GM10266 (cell line): ENCODE measurements around the gene FLT3LG.

Source experiments
- DNase-seq: peaks from one replicate; pipeline ENCODE4 v3.0.0; 2012; ENCODE audit errors: extremely low spot score
- TF ChIP-seq, protein P1 (sequence below): IDR thresholded peaks from 2 replicates; pipeline ENCODE4 v1.5.1; 2012; ENCODE audit warnings: mild to moderate bottlenecking, low read depth; ENCODE audit not compliant: control insufficient read depth, insufficient read depth; ENCODE audit errors: missing control alignments

The FLT3LG gene

DNA sequence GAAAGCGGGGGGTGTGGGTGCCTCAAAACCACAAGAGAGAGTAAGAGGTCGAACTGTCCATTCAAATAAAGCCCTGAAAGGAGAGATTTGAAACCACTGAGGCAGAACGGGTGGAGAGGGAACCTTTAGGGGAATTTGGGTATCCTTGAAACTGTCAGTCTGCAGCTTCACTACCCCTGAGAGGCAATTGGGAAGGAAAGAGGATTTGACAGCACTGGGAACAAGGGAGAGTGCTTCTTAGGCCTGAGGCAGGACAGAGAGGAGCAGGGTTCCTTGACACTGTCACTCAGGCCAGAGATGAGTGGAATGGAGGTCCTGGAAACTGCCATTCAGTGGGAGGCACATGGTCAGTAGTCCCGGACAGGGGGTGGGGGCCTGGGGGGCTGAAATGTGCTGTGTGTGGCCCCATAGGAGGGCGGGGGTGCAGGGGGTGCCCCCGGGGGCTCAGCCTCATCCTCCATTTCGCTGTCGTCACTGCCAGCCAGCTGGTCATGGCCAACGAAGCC lies 43.8 kb upstream of the FLT3LG start:
- no peak for DNase-seq
- TF ChIP-seq, protein P1, sequence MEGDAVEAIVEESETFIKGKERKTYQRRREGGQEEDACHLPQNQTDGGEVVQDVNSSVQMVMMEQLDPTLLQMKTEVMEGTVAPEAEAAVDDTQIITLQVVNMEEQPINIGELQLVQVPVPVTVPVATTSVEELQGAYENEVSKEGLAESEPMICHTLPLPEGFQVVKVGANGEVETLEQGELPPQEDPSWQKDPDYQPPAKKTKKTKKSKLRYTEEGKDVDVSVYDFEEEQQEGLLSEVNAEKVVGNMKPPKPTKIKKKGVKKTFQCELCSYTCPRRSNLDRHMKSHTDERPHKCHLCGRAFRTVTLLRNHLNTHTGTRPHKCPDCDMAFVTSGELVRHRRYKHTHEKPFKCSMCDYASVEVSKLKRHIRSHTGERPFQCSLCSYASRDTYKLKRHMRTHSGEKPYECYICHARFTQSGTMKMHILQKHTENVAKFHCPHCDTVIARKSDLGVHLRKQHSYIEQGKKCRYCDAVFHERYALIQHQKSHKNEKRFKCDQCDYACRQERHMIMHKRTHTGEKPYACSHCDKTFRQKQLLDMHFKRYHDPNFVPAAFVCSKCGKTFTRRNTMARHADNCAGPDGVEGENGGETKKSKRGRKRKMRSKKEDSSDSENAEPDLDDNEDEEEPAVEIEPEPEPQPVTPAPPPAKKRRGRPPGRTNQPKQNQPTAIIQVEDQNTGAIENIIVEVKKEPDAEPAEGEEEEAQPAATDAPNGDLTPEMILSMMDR = no peak

GRCh38 chr19:49430678-49431329 lies 43.2 kb upstream of the FLT3LG start:
- DNase-seq = no peak
- TF ChIP-seq, protein P1 = peak; percentile 45

DNA sequence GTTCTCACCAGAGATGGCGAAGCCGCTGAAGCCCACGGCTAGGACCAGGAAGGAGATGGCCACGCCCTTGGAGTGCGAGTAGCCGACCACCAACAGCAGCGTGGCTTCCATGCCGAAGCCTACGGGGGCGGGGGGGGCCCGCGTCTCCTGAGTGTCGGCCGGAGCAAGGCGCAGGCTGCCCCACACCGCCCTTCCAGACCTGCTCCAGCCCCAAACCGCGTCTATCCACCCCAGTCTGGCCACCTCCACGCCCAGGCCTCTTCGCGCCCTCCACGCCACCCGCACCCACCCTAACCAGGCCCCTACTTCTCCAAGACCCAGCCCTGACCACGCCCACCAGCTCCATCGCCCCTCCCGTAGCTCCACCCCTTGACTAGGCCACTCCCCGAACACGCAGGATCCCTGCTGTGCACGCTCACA lies 42.7 kb upstream of the FLT3LG start:
- TF ChIP-seq, protein P1 = no peak
- no peak for DNase-seq

DNA sequence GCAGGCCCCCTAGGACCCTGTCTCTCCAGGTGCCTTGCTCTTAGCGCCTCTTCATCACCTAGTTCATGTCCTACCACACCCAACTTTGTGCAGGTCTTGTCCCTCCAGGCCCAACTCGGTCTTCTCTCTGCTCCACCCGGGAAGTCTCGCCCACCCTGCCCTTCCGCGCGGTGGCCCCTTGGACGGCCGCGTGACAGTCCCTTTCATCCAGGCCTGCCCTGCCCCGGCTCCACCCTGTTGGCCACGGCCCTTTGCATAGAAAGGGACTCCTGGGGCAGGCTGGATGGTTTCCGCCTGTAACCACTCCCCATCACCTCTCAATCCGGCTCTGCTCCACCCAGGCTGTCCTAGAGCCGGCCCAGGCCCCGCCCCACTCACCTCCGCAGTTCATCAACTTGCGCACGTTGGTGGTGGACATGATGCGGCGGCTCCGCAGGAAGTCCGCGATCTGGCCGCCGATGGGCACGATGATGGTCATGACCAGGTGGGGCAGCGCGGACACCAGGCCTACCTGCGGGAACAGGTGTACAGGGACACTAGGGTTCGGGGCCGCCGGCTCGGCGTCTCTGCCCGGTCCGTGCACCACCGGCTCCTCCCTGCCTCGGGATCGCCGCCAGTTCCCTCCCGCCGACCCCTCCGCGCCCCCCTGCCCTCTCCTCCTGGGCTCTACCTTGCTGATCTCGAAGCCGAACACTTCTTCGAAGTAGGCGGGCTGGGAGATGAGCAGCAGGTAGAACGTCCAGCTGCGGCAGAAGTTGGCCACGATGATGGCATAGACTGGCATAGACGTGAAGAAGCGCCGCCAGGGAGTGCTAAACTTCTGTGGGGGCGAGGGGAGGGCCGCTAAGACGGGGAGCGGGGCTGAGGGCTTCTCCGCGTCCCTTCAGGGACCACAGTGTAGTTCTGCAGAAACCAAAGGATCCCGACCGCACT lies 41.6 kb upstream of the FLT3LG start:
- TF ChIP-seq, protein P1 = no peak
- no peak for DNase-seq

GRCh38 chr19:49433240-49433901 lies 40.6 kb upstream of the FLT3LG start:
- TF ChIP-seq, protein P1 = no peak
- no peak for DNase-seq

DNA sequence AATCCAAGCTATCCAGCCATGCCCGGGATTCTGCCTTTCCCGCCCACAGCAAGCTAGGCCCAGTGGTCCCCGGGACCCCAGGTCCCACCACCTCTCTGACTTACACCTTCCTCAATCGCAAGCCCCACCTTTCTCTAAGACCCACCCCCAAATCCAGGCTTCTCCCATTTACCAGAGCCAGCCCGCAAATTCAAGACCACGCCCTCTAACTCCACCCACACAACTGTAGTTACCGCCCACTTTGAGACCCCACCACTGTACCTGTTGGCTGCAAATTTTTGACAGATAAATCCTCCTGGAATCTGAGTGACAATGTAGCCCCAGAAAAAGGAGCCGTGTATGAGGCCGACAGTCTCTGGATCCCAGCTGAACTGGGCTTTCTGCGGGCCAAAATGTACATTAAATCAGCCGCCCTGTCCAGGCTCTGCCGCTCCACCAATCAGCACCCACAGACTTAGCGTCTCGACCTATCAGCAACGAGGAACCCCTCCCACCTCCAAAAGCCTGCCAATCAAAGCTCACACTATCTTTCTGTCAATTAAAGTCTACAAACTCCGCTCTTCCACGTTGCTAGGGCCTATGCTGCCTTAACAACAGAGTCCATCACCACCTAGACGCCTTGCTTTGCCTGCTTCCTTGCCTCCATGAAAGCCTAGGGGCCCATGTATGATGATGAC lies 39.0 kb upstream of the FLT3LG start:
- DNase-seq = no peak
- TF ChIP-seq, protein P1 = no peak
